ENCODE data around the gene WDTC1. TPM values are rescaled to one million over a fixed set of nuclear protein-coding genes. Genes with fewer than 3 reads are reported as not detected.

WDTC1 gene
- total and polyA plus RNA-seq, 3 donors from 2014 or later: 61.4 to 142 (median 69.5) TPM

- no peaks in the 10 kb centered on the region for H3K9me3 ChIP-seq
- TF ChIP-seq POLR2A (IDR thresholded peaks at IDR 0.05) (no peak), CTCF (IDR thresholded peaks at IDR 0.05) (no peak)
- WGBS, 2 donors: 85 to 86% methylated on average over 5 of the region's 5 CpGs
- H3K27ac ChIP-seq: no peak overlapping the region
- no peak for DNase-seq
- peaks cover under 1% of the 10 kb centered on the region for H3K4me1 ChIP-seq
- intact Hi-C loops (cut with DNase I; ENCODE audit: low total_unique reads): no loop called here
- H3K4me3 ChIP-seq: no peak overlapping the region
- H3K36me3 ChIP-seq (ENCODE audit: low read depth, missing control alignments): no peaks in the 10 kb centered on the region
- H3K27me3 ChIP-seq: no peaks in the 10 kb centered on the region
Measured at GRCh38 chr1:27267153-27267552, 32.7 kb downstream of the WDTC1 start.

GRCh38 chr1:27269276-27269675, 34.8 kb downstream of the WDTC1 start:
- Histone ChIP-seq H3K4me3 (no peak overlapping the region), H3K9me3 (no peaks in the 10 kb centered on the region), H3K4me1 (peaks cover 7% of the 10 kb centered on the region), H3K36me3 (ENCODE audit: low read depth, missing control alignments) (no peaks in the 10 kb centered on the region), H3K27me3 (no peaks in the 10 kb centered on the region), H3K27ac (no peak overlapping the region)
- intact Hi-C loops (cut with DNase I; ENCODE audit: low total_unique reads): no loop called here
- no peak for DNase-seq
- no peak for TF ChIP-seq POLR2A (IDR thresholded peaks at IDR 0.05)
- TF ChIP-seq CTCF (IDR thresholded peaks at IDR 0.05): no peak
- WGBS, 2 donors: 71 to 89% methylated on average over 4 of the region's 4 CpGs

- Histone ChIP-seq H3K27ac (no peak overlapping the region), H3K36me3 (ENCODE audit: low read depth, missing control alignments) (no peaks in the 10 kb centered on the region), H3K4me1 (peaks cover 7% of the 10 kb centered on the region), H3K9me3 (no peaks in the 10 kb centered on the region), H3K4me3 (no peak overlapping the region), H3K27me3 (no peaks in the 10 kb centered on the region)
- WGBS, 2 donors: 94 to 96% methylated on average over 1 of the region's 1 CpG
- no peak for TF ChIP-seq CTCF (IDR thresholded peaks at IDR 0.05)
- TF ChIP-seq POLR2A (IDR thresholded peaks at IDR 0.05): no peak
- no peak for DNase-seq
- intact Hi-C loops (cut with DNase I; ENCODE audit: low total_unique reads): no loop called here
Measured at GRCh38 chr1:27274204-27274603, 39.8 kb downstream of the WDTC1 start.

GRCh38 chr1:27275696-27276095, 41.3 kb downstream of the WDTC1 start:
- TF ChIP-seq CTCF (IDR thresholded peaks at IDR 0.05) (no peak), POLR2A (IDR thresholded peaks at IDR 0.05) (no peak)
- peaks cover 7% of the 10 kb centered on the region for H3K4me1 ChIP-seq
- H3K36me3 ChIP-seq (ENCODE audit: low read depth, missing control alignments): no peaks in the 10 kb centered on the region
- H3K9me3 ChIP-seq: no peaks in the 10 kb centered on the region
- H3K27ac ChIP-seq: no peak overlapping the region
- H3K4me3 ChIP-seq: no peak overlapping the region
- no peak for DNase-seq
- WGBS, 2 donors: 57 to 60% methylated on average over 3 of the region's 3 CpGs
- intact Hi-C loops (cut with DNase I; ENCODE audit: low total_unique reads): no loop called here
- no peaks in the 10 kb centered on the region for H3K27me3 ChIP-seq
